OCI-LY3 (cell line): ENCODE measurements around the gene FKTN.
A peak's percentile ranks its signal among the peaks of the same experiment; 100 is the strongest.
"Not testable (repeated sequence)": the region's sequence is repeated elsewhere in the genome, so short reads cannot be mapped to it uniquely, and the experiment has no call there.

ENCODE experiments used
- H2AFZ ChIP-seq: fragments of 200-600, 300-600 bp; shearing (Covaris generic); 2 replicates; pipeline ENCODE4 v1.6.0; 2014; ENCODE audit warnings: antibody characterized with exemption, low read depth, low read length
- H3K27ac ChIP-seq: fragments of 200-600, 300-600 bp; sonication (generic); 2 replicates; pipeline ENCODE4 v1.5.1; 2014; ENCODE audit warnings: mild to moderate bottlenecking, low read length, moderate library complexity, mixed read lengths
- H3K27me3 ChIP-seq: fragments of 200-600, 300-600 bp; sonication (generic); 2 replicates; pipeline ENCODE4 v1.6.1; 2014; ENCODE audit warnings: low read depth, low read length, mixed read lengths
- H3K36me3 ChIP-seq: fragments of 200-600, 300-600 bp; sonication (generic); replicated peaks from 2 replicates; pipeline ENCODE3; 2014; ENCODE audit warnings: low read depth, low read length, mixed read lengths
- H3K4me1 ChIP-seq: fragments of 300-600, 200-600 bp; sonication (generic); 2 replicates; pipeline ENCODE4 v1.6.1; 2014; ENCODE audit warnings: low read length, mixed read lengths
- H3K4me2 ChIP-seq: fragments of 200-600, 300-600 bp; sonication (generic); 2 replicates; pipeline ENCODE4 v1.6.1; 2014; ENCODE audit warnings: low read length, mixed read lengths
- H3K4me3 ChIP-seq: fragments of 300-600, 200-600 bp; sonication (generic); 2 replicates; pipeline ENCODE4 v1.5.1; 2014; ENCODE audit warnings: antibody characterized with exemption, mild to moderate bottlenecking, low read length, moderate library complexity
- H3K79me2 ChIP-seq: fragments of 300-600, 200-600 bp; shearing (Covaris generic); 2 replicates; pipeline ENCODE4 v1.6.1; 2014; ENCODE audit warnings: mild to moderate bottlenecking, low read length, mixed read lengths
- H3K9ac ChIP-seq: fragments of 300-600, 200-600 bp; shearing (Covaris generic); 2 replicates; pipeline ENCODE4 v1.6.0; 2014; ENCODE audit warnings: mild to moderate bottlenecking, low read length, moderate library complexity
- H3K9me3 ChIP-seq: fragments of 200-600, 300-600 bp; shearing (Covaris generic); 2 replicates; pipeline ENCODE4 v1.6.1; 2014; ENCODE audit warnings: low read length, mixed read lengths; ENCODE audit not compliant: insufficient read depth
- H4K20me1 ChIP-seq: fragments of 200-600, 300-600 bp; sonication (generic); 2 replicates; pipeline ENCODE4 v1.6.1; 2016; ENCODE audit warnings: low read length, mixed read lengths; ENCODE audit not compliant: insufficient read depth
- EZH2phosphoT487 ChIP-seq: fragments of 200-600 bp; shearing (Covaris generic); IDR thresholded peaks from 2 replicates; pipeline ENCODE4 v1.6.1; 2018; ENCODE audit warnings: antibody characterized with exemption, mixed run types, low read depth
- TF ChIP-seq, protein P1 (sequence below): fragments of 200-600, 300-600 bp; sonication (generic); IDR thresholded peaks from 2 replicates; pipeline ENCODE4 v1.5.1; 2014; ENCODE audit warnings: antibody characterized with exemption, low read length, low read depth

Gene FKTN

DNA sequence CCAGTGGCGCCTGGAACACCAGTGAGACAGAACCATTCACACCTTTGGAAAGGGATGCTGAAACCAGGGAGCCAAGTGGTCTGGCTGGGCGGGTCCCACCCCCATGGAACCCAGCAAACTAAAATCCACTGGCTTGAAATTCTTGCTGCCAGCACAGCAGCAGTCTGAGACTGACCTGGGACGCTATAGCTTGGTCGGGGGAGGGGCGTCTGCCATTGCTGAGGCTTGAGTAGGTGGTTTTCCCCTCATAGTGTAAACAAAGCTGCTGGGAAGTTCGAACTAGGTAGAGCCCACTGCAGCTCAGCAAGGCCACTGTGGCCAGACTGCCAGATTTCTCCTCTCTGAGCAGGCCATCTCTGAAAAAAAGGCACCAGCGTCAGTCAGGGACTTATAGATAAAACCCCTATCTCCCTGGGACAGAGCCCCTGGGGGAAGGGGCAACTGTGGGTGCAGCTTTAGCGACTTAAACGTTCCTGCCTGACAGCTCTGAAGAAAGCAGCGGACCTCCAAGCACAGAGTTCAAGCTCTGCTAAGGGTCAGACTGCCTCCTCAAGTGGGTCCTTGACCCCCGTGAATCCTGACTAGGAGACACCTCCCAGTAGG, 42.0 kb upstream of the FKTN start:
- TF ChIP-seq, protein P1, sequence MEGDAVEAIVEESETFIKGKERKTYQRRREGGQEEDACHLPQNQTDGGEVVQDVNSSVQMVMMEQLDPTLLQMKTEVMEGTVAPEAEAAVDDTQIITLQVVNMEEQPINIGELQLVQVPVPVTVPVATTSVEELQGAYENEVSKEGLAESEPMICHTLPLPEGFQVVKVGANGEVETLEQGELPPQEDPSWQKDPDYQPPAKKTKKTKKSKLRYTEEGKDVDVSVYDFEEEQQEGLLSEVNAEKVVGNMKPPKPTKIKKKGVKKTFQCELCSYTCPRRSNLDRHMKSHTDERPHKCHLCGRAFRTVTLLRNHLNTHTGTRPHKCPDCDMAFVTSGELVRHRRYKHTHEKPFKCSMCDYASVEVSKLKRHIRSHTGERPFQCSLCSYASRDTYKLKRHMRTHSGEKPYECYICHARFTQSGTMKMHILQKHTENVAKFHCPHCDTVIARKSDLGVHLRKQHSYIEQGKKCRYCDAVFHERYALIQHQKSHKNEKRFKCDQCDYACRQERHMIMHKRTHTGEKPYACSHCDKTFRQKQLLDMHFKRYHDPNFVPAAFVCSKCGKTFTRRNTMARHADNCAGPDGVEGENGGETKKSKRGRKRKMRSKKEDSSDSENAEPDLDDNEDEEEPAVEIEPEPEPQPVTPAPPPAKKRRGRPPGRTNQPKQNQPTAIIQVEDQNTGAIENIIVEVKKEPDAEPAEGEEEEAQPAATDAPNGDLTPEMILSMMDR: no peak
- no peak for TF ChIP-seq EZH2phosphoT487
- no peaks in the 10 kb centered on the region for H3K27me3 ChIP-seq
- no peak overlapping the region for H3K27ac ChIP-seq
- no peaks in the 10 kb centered on the region for H3K79me2 ChIP-seq
- no peaks in the 10 kb centered on the region for H3K4me1 ChIP-seq
- no peak overlapping the region for H3K9ac ChIP-seq
- no peak overlapping the region for H3K4me2 ChIP-seq
- H3K36me3 ChIP-seq: peaks cover 8% of the 10 kb centered on the region
- no peaks in the 10 kb centered on the region for H3K9me3 ChIP-seq
- H4K20me1 ChIP-seq: no peaks in the 10 kb centered on the region
- no peak overlapping the region for H3K4me3 ChIP-seq
- no peak overlapping the region for H2AFZ ChIP-seq

DNA sequence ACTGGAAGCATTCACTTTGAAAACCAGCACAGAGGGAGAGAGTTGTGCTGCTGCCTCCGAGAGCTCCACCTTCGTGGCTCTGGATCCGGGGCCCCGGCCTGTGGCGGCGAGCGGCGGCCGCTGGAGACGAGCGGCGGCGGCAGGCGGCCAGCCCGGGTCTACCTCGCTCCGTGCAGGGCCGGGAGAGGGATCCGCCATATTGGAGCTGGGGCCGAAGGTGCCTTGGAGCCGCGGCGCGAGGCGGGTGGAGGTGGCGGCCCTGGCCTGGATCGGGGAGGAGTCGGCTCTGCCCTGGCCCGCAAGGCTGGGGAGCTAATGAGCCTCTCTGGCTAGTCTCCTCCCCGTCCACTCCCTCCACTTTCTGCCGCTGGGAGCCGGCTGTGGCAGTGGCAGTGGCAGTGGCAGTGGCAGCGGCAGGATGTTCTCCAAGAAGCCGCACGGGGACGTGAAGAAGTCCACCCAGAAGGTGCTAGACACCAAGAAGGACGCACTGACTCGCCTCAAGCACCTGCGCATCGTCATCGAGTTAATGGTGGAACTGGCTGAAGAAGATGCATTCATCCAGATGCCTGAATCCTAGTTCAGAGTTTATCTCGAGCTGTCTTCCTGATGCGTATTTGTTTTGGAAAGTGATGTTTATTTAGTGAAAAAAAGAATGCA, 38.1 kb upstream of the FKTN start:
- not testable (repeated sequence) for H3K79me2 ChIP-seq, H3K27ac ChIP-seq, H2AFZ ChIP-seq, H4K20me1 ChIP-seq, H3K4me2 ChIP-seq, H3K9me3 ChIP-seq, H3K27me3 ChIP-seq, H3K36me3 ChIP-seq, H3K9ac ChIP-seq
- H3K4me1 ChIP-seq: peaks cover 26% of the 10 kb centered on the region
- peak overlapping the region; percentile 48; the same call in 1 of the 2 replicates for H3K4me3 ChIP-seq

- H4K20me1 ChIP-seq, H3K4me3 ChIP-seq, H3K79me2 ChIP-seq, H2AFZ ChIP-seq, H3K9me3 ChIP-seq, H3K9ac ChIP-seq, H3K36me3 ChIP-seq, H3K4me2 ChIP-seq, H3K27ac ChIP-seq, H3K27me3 ChIP-seq: not testable (repeated sequence)
- H3K4me1 ChIP-seq: peaks cover 26% of the 10 kb centered on the region
These were observed 36.9 kb upstream of the FKTN start for GRCh38 chr9:105520992-105521391.

DNA sequence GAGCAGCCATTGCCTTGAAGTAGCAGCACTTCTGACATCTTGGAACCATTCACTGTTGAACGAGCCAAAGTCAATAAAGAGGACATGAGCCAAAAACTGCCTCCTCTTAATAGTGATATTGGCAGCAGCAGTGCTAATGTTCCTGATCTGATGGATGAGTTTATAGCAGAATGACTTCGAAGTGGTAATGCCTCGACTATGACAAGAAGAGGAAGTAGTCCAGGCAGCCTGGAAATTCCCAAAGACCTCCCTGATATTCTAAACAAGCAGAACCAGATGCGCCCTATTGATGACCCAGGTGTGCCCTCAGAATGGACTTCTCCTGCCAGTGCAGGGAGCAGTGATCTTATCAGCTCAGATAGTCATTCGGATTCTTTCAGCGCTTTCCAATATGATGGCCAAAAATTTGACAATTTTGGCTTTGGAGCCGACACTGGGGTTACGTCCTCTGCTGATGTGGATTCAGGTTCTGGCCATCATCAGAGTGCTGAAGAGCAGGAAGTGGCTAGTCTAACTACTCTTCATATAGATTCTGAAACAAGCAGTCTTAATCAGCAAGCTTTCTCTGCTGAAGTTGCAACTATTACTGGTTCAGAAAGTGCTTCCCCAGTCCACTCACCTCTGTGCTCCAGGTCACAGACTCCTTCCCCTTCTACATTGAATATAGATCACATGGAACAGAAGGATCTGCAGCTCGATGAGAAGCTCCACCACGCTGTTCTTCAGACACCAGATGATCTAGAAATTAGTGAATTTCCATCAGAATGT, 35.1 kb upstream of the FKTN start:
- not testable (repeated sequence) for H3K79me2 ChIP-seq, H3K36me3 ChIP-seq, H4K20me1 ChIP-seq, H3K9ac ChIP-seq, H2AFZ ChIP-seq, H3K27me3 ChIP-seq, H3K9me3 ChIP-seq
- 0 out of 2 replicates have a peak overlapping the region, but pooled peaks have one; percentile 37 for H3K4me3 ChIP-seq
- H3K4me1 ChIP-seq: peaks cover 26% of the 10 kb centered on the region
- H3K4me2 ChIP-seq: peak overlapping the region; percentile 72
- peak overlapping the region; percentile 26; the same call in 1 of the 2 replicates for H3K27ac ChIP-seq

GRCh38 chr9:105531530-105531929, 26.4 kb upstream of the FKTN start:
- Histone ChIP-seq H3K9ac (no peak overlapping the region), H2AFZ (no peak overlapping the region), H3K79me2 (no peaks in the 10 kb centered on the region), H3K4me2 (no peak overlapping the region), H3K4me1 (peaks cover 39% of the 10 kb centered on the region), H4K20me1 (peaks cover 11% of the 10 kb centered on the region; the same call in 1 of the 2 replicates), H3K36me3 (peaks cover 11% of the 10 kb centered on the region), H3K27me3 (no peaks in the 10 kb centered on the region), H3K9me3 (no peaks in the 10 kb centered on the region), H3K27ac (no peak overlapping the region), H3K4me3 (no peak overlapping the region)
- TF ChIP-seq, protein P1: no peak
- no peak for TF ChIP-seq EZH2phosphoT487
